ENCODE measurements around the gene METTL9. TPM values are rescaled to one million over a fixed set of nuclear protein-coding genes. Genes with fewer than 3 reads are reported as not detected.
A peak's percentile ranks its signal among the peaks of the same experiment; 100 is the strongest.

The METTL9 gene
- total and polyA plus RNA-seq, 9 of the 15 experiments (the other 6 are each of a cell fraction or from before 2014, with no cell fraction given) = 12.2 to 107 (median 79.1) TPM

DNA sequence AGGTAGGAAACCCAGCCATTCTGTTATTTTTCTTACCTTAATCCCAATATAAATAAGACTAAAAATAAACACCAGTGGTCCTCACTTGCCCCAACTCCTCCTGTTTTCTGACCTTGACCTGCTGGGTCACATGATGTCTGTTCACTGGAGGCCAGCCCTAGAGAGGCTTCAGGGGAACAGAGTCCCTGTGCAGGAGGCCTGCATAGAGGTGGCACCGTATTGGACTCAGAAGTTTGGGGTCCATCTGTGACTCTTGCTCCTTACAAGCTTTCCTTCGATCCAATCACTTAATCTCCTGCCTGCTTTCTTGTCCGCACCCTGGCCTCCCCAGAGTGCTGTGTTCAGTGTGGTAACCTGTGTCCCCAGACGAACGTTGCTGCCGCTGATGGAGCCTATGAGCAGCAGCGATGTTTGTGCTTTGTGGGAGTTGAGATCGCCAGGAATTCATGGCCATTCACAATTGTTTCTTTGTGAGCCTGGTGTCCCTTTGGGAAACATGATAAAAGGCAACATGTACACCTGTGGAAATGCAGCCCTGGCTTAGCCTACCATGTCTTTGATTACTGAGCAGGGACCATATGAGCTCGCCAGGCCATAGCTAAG lies 48.3 kb downstream of the METTL9 start:
- Histone ChIP-seq H3K36me3 (ENCODE audit: control insufficient read depth, insufficient read depth, low read length) (peaks cover 6% of the 10 kb centered on the region; the same call in 2 of the 3 replicates), H2AFZ (ENCODE audit: low read depth, low read length) (no peak overlapping the region), H3K9ac (ENCODE audit: insufficient read depth in 1 of 2, low read depth in 2 of 2, low read length in 2 of 2) (no peak overlapping the region), H4K20me1 (replicated peaks; ENCODE audit: control insufficient read depth, insufficient read depth, low read length) (no peaks in the 10 kb centered on the region), H3K4me1 (replicated peaks in 1 of 2; ENCODE audit: control insufficient read depth in 2 of 2, insufficient read depth in 2 of 2, low read length in 2 of 2) (no peaks in the 10 kb centered on the region; a peak in 2 of 5 replicates), H3K27me3 (ENCODE audit: control insufficient read depth in 2 of 2, insufficient read depth in 2 of 2, low read length in 2 of 2) (no peaks in the 10 kb centered on the region), H3K9me1 (ENCODE audit: control insufficient read depth, insufficient read depth, low read length) (no peaks in the 10 kb centered on the region), H3K4me3 (no peak overlapping the region), H3K9me3 (replicated peaks; ENCODE audit: control insufficient read depth, insufficient read depth, low read depth, low read length) (no peaks in the 10 kb centered on the region), H3K79me2 (ENCODE audit: control insufficient read depth, insufficient read depth, low read length) (no peaks in the 10 kb centered on the region), H3K27ac (ENCODE audit: extremely low read depth, low read depth, low read length) (no peak overlapping the region), H3K4me2 (ENCODE audit: insufficient read depth, low read length) (no peak overlapping the region)
- FAIRE-seq (no peak), DNase-seq (ENCODE audit: extremely low read depth in 1 of 4, low spot score in 3 of 4) (no peak), ATAC-seq (no peak)
- WGBS (ENCODE audit: insufficient coverage, low coverage, missing lambda C conversion rate) = 88% methylated on average over 9 of the region's 9 CpGs
- CTCF ChIA-PET (ENCODE audit: low intra/inter-chr PET ratio) = no interaction called here
- TF ChIP-seq, protein P1, sequence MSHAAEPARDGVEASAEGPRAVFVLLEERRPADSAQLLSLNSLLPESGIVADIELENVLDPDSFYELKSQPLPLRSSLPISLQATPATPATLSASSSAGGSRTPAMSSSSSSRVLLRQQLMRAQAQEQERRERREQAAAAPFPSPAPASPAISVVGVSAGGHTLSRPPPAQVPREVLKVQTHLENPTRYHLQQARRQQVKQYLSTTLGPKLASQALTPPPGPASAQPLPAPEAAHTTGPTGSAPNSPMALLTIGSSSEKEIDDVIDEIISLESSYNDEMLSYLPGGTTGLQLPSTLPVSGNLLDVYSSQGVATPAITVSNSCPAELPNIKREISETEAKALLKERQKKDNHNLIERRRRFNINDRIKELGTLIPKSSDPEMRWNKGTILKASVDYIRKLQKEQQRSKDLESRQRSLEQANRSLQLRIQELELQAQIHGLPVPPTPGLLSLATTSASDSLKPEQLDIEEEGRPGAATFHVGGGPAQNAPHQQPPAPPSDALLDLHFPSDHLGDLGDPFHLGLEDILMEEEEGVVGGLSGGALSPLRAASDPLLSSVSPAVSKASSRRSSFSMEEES (CRISPR knock-in tag; IDR thresholded peaks at IDR 0.05) = peak; percentile 23; the same call in 1 of the 2 replicates
- TF ChIP-seq ZNF830 (CRISPR knock-in tag; IDR thresholded peaks at IDR 0.05) = no peak
- POLR2A ChIA-PET = interaction anchor here (0.6 to 1.1 kb wide), 4 partner anchors 9 to 513 kb away, joined by 3 to 6 read pairs (median 4); no protein-coding TSS in a partner anchor
- intact Hi-C loops (cut with micrococcal nuclease) = no loop called here
- BruUV-seq (replicated peaks) = no TSS peak
- in situ Hi-C loops (cut with MboI) = loop anchor here (5.0 kb wide), 1 partner anchor 60 kb away; no protein-coding TSS in a partner anchor

Measured in K562 (cell line).